Prostate gland (tissue), 2 donors: Measurements from ENCODE around the gene GUCD1. TPM values are rescaled to one million over a fixed set of nuclear protein-coding genes. Genes with fewer than 3 reads are reported as not detected.
A peak's percentile ranks its signal among the peaks of the same experiment; 100 is the strongest.

ENCODE experiments used
- DNase-seq: peaks from one replicate; pipeline ENCODE4 v3.0.0-alpha.2; 2019; ENCODE audit warnings: low spot score
- H3K27ac ChIP-seq, 2 donors: fragments of 200-600 bp; sonication (generic); 2 replicates each; pipeline ENCODE4 v1.5.1; 2017 to 2019
- H3K27me3 ChIP-seq: fragments of 200-600 bp; sonication (generic); replicated peaks from 2 replicates; pipeline ENCODE4 v1.5.1; 2019; ENCODE audit not compliant: insufficient read depth
- H3K36me3 ChIP-seq, 2 donors: fragments of 200-600 bp; sonication (generic); 1 replicate in 1 of 2; 2 replicates in 1 of 2; pipeline versions ENCODE4 v1.5.1 to v1.8.1; 2017 to 2019
- H3K4me1 ChIP-seq: fragments of 200-600 bp; sonication (generic); replicated peaks from 2 replicates; pipeline ENCODE4 v1.5.1; 2019
- H3K4me3 ChIP-seq, 2 donors: fragments of 200-600 bp; sonication (generic); 2 replicates each; pipeline ENCODE4 v1.5.1; 2017 to 2019
- H3K9me3 ChIP-seq: fragments of 200-600 bp; sonication (generic); 2 replicates; pipeline ENCODE4 v1.5.1; 2017
- CTCF ChIP-seq, 4 experiments: fragments of 200-600 bp in 2 of 4; fragments of 450-650 bp in 2 of 4; sonication (generic) in 2 of 4; IDR thresholded peaks; 1 replicate in 3 of 4; 2 replicates in 1 of 4; pipeline ENCODE4 v1.5.1; 2016 to 2019; ENCODE audit warnings: antibody characterized with exemption in 4 of 4, mild to moderate bottlenecking in 2 of 4, moderate library complexity in 2 of 4
- POLR2A ChIP-seq: fragments of 450-650 bp; IDR thresholded peaks from one replicate; pipeline ENCODE4 v1.6.1; 2016; ENCODE audit warnings: antibody characterized with exemption, mild to moderate bottlenecking
- POLR2AphosphoS5 ChIP-seq: sonication (generic); formaldehyde crosslinking; IDR thresholded peaks from one replicate; pipeline ENCODE4 v1.6.1; 2017; ENCODE audit warnings: antibody characterized with exemption
- WGBS: methylation state at CpG from one replicate; pipeline ENCODE4 v1.1.5; 2018; 5-methylcytosine and 5-hydroxymethylcytosine counted together
- intact Hi-C: fragments of 100-400 bp; cut with DNase I; formaldehyde crosslinking; loops from one replicate; pipeline ENCODE4 v1.14.2; 2022
- total RNA-seq, 2 donors: library from RNA; depleted of rRNA; stranded (reverse); fragments of >200 nt; gene quantifications; one replicate each; pipeline ENCODE4 v1.1.0, GENCODE V29; 2016

GUCD1 gene
- total RNA-seq, 2 donors from 2014 or later, result 143 to 147 TPM

DNA sequence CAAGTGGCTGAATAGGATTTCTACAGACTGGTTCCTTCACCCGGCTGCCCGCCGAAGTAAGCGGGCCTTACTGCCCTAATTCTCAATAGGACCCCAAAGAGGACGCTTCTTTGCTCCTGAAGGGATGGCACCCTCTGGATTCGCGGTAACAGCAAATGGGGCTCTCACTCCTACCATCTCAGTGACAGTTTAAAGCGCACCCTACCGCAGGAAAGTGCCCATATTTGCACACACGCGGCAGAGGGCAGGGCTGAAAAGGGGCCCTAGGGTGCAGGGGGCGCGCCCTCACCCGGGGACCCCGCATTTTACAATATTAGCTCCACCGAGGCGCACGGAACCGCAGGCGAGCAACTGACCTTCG lies 60.8 kb downstream of the GUCD1 start:
- Histone ChIP-seq H3K4me1 (no peaks in the 10 kb centered on the region), H3K9me3 (no peaks in the 10 kb centered on the region), H3K36me3 (no peaks in the 10 kb centered on the region), H3K27me3 (no peaks in the 10 kb centered on the region), H3K4me3 (peak overlapping the region in 1 of 2 donors; percentile 18), H3K27ac (no peak overlapping the region)
- DNase-seq, result no peak
- TF ChIP-seq POLR2AphosphoS5, result no peak
- TF ChIP-seq POLR2A, result no peak
- TF ChIP-seq CTCF (IDR thresholded peaks at IDR 0.05), result no peak
- WGBS, result 57% methylated on average over 21 of the region's 21 CpGs
- intact Hi-C loops, result no loop called here

GRCh38 chr22:24492391-24492790 lies 62.5 kb downstream of the GUCD1 start:
- no peak for TF ChIP-seq POLR2AphosphoS5
- no peak for TF ChIP-seq CTCF (IDR thresholded peaks at IDR 0.05)
- TF ChIP-seq POLR2A, result no peak
- H3K9me3 ChIP-seq, result no peaks in the 10 kb centered on the region
- no peaks in the 10 kb centered on the region for H3K27me3 ChIP-seq
- H3K4me1 ChIP-seq, result no peaks in the 10 kb centered on the region
- 99% methylated on average over 3 of the region's 3 CpGs for WGBS
- H3K4me3 ChIP-seq, result no peak overlapping the region
- intact Hi-C loops, result no loop called here
- no peak for DNase-seq
- H3K27ac ChIP-seq, result no peak overlapping the region
- no peaks in the 10 kb centered on the region for H3K36me3 ChIP-seq

Other genes with a start within 250 kb of the GUCD1 start
- 1 to 10 TPM; 2.1 to 3.7 TPM for gene ADORA2A, start 127.5 kb downstream of the GUCD1 start, total RNA-seq
- gene UPB1, start 59.8 kb downstream of the GUCD1 start, total RNA-seq, result 1 to 10 TPM in 1 of 2 donors, under 1 TPM in 1; 0.05 to 5.0 TPM
- 100 to 1,000 TPM; 152 to 169 TPM for gene SNRPD3, start 861 bp upstream of the GUCD1 start, total RNA-seq
- 100 to 1,000 TPM in 1 of 2 donors, 10 to 100 TPM in 1; 57.0 to 161 TPM for gene LRRC75B, start 37.9 kb upstream of the GUCD1 start, total RNA-seq
- gene GGT1, start 48.1 kb upstream of the GUCD1 start, total RNA-seq, result 100 to 1,000 TPM in 1 of 2 donors, 10 to 100 TPM in 1; 64.6 to 114 TPM
- gene PIWIL3, start 219.6 kb upstream of the GUCD1 start, total RNA-seq, result under 1 TPM in 1 of 2 donors, not detected in 1; 0.40 TPM